Right renal pelvis (tissue), 4 donors: ENCODE measurements around the gene CFAP45. TPM values are rescaled to one million over a fixed set of nuclear protein-coding genes. Genes with fewer than 3 reads are reported as not detected.

Source experiments
- DNase-seq, 4 donors: peaks; one replicate each; pipeline ENCODE4 v3.0.0-alpha.2; 2013; ENCODE audit warnings: low read depth in 4 of 4, low spot score in 3 of 4, missing footprints in 1 of 4
- polyA plus RNA-seq, 4 donors: library from polyadenylated mRNA; unstranded; fragments of 120-200 nt; gene quantifications; one replicate each; pipeline ENCODE4 v1.2.1, GENCODE V29; 2013; ENCODE audit not compliant: insufficient read length in 4 of 4

The CFAP45 gene
- polyA plus RNA-seq, 4 donors, result 2.6 to 3.5 (median 3.3) TPM

DNA sequence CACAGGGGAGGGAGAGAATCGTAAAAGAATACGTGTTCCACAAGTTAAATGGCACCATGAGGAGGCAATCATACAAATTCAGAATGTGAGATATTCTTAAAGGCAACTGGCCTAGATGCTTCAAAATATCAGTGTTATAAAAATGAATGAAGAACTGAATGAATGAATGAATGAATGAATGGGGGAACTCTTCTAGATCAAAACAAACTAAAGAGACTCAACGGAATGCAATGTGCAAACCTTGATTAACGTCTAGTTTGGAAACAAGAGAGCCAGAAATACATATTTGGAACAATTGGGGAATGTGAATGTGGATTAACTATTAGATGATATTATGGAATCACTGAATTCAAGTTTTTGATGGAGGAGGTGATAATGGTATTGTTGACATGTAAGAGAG, 16.8 kb downstream of the CFAP45 start:
- no peak for DNase-seq

DNA sequence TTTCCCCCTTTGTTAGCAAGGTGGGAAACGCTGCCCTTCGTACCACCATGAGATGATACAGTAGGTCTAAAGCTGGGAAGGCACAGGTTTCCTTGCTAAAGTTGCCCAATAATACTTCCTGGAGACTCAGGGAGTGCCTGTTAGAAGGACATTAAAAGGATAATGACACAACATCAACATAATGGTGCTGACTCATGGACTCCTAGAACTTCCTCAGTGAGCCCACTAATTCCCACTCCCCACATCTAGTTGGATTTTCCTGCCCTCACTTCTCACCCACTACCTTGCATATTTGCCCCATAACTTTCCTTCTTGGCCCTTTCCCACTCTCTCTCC, 17.5 kb downstream of the CFAP45 start:
- no peak for DNase-seq

DNA sequence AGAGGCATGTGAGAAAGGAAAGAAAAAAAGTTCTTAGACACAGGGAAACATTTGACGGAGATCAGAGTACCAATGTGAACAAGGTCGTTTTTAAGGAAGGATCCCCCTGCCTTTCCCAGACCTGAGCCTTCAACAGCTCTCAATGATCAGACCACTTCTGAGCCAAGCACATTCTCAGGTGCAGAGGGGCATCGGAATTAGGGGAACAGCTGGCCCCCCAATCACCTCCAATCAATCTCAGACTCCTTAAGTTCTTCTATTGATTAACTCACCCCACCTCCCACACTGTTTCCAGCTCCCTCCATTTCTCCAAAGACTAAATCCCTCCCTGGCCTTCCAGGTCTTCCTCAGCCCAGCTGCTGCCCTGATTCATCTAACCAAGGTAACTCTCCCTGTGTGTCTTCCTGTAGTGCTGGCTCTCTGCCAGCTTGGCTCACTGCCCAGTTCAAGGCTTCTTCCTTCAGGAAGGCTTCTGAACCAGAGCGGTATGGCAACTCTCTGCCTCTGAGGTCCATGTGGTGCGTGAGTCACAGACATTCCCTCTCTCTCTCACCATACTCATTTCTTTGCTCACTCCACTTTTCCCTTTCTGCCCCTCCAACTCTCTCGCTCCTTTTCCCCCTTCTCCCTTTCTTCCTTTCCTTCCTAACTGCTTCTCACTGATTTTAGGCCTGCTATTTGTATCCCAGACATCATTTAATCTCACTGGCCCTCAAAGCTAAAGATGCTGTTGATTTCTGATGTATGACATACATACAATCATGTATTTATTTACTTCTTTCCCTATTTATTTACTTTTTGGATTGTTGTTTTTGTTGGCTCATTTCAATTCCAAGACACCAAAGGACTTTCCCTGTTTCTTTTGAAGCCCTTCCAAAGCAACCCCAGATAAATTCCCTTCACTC, 18.1 kb downstream of the CFAP45 start:
- DNase-seq, result peak in 2 of 4 donors; percentile 63 to 68

DNA sequence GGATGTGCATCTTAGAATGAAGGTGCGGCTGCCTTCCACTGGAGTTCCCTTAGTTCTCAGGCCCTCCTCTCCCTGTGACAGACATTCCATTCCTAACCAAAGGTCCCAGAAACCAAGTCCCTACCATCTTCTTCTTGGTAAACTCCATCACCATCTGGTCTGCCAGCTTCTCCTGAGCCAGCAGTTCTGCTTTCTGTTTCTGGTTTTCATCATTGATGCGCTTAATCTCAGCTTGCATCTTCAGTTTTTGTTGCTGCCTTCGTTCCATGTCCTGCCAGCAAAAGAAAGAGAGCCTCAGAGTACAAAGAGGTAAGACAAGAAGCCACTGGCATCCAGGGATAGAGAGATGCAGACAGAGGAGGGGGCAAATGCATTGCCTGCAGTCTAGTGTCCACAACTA, 19.5 kb downstream of the CFAP45 start:
- DNase-seq, result no peak

DNA sequence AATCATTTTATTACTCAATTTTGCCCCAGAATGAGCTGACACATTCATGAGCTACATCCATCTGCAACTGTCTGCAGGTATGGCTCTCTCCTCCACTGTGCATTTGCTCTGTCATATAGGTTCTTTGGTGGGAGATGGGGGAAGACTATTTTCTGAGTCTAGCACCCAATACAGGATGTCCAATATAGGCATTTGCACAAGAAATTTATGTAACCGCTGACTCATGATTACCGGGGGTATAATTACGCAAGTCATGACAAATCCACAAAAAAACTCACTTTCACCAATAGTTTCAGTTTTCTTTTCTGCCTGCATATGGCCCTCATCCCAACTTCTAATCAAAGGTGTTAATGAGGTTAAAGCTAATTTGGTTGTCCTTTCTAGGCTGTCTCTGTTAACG, 20.0 kb downstream of the CFAP45 start:
- DNase-seq, result no peak

DNA sequence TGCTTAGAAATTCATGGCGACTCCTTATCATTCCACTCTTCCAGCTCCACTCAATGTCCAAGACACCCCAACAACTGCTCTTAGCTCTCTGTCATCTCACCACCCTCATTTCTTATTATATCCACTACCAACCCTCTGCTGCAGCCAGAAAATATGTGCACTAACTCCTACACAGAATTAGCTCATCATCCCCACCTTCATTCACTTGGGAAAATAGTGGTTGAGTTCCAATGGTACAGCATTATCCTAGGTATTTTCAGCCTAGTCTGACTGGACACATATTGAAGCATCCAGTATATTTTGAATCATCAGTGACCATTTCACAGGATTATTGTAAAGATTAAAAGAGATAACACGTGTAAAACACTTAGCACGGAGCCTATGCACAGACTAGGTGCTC, 20.8 kb downstream of the CFAP45 start:
- no peak for DNase-seq

DNA sequence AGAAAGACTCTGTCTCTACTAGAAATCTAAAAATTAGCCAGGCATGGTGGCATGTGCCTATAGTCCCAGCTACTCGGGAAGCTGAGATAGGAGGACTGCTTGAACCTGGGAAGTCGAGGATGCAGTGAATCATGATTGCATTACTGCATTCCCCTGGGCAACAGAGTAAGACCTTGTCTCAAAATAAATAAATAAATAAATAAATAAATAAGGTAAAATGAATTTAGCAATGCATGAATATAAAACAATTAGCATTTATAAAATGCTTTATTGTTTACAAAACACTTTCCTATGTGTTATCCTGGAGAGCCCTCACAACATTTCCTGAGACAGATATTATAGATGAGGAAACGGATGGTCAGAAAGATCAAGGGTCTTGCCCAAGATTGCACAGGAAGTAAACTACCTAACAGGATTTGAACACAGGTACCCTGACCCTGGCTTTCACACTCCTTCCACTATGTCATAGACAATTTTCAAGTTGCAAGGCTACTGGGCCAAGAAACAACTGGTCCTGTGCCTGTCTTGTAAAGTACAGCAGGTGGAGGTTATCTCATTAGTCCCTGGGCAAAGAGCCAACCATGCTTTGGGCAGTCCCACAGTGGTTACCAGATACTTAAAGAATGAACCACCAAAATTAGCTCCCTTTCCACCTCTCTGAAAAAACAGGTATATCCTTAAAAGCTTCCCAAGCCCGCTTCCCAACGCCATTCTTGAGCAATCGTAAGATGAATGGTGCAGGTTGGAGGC, 22.1 kb downstream of the CFAP45 start:
- DNase-seq, result no peak

DNA sequence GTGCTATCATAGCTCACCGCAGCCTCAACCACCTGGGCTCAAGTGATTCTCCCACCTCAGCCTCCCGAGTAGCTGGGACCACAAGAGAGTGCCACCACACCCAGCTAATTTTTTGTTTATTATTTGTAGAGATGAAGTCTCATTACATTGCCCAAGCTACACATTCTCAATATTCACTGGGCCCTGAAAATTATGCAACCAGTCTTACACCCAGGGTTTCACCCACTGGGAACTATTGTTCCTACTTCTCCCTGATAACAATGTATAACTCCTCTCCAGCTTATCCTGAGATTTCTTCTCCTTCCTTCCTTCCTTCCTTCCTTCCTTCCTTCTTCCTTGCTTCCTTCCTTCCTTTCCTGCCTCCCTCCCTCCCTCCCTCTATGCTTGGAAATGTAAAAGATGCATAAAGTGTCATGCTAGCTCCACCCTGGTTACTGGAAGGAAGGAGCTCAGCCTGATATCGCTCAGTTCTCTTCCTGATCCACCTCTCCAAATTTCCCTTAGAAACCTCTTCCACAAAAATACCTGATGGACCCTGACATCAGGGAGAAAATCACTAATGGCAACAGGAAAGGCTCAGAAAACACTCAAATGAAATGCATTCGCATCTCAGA, 26.3 kb downstream of the CFAP45 start:
- DNase-seq, result no peak

DNA sequence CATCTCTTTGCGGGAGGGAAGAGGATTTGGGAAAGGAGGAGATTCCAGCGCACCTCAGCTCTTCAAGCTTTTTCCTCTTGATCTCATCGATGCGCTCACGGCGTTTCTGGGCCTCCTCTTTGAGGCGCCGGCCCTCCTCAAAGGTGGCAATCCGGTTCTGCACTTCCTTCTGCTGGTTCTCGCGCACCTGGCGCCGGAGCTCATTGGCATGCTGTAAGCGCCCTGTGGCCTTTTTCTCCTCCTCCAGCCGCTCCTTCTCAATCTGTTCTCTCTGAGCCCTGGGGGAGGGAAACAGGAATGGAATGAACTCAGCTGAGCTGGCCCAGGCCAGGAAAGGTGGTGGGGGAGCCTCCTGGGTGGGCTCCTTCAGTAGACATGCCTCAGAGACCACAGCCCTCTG, 27.1 kb downstream of the CFAP45 start:
- DNase-seq, result no peak

DNA sequence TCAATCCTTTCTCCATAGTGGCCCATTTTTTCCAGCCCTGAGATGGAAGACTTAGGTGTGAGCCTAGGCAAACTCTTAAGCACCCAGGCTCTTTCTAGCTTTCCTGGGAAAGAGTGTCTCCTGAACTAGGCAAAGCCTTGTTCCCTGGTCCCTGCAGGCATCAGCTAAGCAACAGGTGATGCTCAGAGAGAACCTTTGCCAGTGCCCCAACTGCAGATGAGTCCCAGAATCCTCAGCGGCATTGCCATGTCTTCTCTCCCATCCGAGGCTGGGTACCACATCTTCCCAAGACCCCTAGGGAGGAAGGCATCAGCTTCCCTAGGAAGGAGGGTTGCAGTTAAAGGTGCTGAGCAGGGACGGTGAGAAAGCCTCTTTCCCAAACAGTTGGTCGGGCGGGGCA, 29.3 kb downstream of the CFAP45 start:
- no peak for DNase-seq

DNA sequence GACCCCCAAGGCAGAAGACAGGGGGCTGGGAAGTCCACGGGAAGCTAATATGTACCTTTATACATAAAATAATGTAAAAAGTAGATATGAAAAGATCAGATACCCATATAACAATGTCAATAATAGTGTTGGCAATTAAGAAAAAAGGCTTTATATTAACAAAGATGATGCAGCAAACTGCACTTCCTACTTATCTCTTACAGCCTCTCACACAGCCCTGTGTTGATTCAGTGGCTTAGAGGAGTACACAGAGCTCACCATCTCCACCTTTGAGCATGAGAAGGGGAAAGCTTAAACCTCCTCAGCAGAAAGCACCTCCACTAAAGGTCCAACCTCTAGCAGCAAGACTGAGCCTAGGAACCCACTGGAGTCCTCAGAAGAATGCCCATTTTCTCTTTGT, 30.4 kb downstream of the CFAP45 start:
- no peak for DNase-seq

DNA sequence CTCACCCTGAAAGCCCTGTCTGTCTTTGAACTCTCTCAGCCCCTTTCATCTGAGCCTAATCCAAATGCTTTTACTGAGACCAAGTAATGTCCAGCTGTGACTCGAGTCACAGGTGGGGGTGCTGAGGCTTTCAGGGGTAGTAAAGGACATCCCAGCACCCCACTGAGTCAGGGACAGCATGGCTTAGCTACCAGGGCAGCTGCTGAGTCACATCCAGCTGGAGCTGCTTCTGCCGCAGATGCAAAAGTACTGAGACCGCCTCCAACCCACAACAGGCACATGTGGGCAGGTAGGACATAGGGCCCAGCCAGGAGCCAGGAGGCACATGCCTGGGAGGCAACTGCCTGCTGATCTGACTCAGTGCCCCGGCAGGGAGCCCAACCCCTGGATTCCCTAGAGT, 30.8 kb downstream of the CFAP45 start:
- DNase-seq, result no peak

DNA sequence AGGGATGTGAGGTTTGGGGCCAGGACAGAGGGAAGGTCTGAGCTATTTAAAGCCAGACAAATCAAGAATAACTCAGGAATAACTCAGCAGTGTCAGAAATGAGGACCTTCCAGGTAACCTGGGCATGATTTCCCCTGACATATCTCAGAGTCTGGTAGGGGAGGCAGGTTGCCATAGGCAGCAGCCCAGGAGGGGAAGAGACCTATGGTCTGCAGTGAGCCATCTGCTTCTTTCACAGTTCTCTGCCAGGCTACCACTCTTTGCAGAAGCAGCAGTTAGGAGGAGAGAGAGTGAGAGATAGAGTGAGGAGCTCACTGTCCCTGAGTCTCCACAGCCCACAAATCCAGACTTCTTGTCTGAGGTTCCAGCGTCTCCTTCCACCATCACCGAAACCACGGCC, 31.2 kb downstream of the CFAP45 start:
- DNase-seq, result no peak

DNA sequence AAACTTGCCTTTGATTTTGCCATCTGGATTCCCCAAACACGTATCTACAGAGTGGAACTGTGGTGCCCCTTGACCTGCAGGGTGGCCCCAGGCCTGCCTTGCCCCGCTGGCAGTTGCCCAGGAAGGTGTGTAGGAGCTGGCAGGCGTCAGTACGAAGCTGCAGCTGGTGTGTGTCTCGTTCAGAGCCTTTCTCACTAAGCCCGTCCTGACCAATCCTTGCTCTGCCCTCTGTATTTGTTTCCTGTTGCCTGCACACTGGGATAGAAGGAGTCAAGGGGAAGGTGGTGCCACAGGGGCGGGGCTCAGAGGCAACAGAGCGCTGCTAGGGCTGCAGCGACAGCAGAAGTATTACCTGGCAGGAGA, 32.3 kb downstream of the CFAP45 start:
- peak; percentile 49 to 75 (median 61) for DNase-seq

DNA sequence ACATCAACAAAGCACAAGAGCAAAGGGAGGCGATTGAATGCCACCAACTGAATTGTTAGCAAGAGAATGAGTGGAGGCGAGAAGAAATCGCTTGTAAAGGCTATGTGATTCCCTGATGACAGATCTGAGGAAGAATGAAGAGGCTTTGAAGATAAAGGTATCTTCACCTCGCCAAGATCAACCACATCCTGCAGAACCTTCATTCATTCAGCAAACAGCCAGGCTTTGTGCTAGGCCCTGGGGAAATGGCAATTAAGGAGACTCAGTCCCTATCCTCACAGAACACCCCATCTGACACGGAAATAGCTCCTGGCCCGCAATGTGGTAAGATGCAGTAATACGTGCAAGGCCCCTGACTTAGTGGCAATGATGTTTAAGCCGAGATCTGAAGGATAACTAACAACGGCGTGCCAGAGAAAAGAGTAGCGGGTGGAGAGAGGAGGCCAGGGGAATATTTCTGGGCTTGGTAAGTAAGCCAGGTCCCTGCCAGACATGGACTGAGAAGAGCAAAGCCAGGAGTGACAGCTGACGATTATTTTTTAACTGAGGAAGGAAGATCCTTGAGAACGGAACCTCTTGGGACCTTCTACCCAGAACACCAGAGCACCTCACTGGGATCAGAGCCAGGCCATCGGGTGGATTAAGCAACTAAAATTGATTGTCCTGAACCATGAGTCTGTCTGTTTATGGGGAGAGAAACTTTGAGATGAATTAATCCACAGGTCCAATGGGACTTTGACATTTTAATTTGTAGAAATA, 32.9 kb downstream of the CFAP45 start:
- DNase-seq, result no peak

DNA sequence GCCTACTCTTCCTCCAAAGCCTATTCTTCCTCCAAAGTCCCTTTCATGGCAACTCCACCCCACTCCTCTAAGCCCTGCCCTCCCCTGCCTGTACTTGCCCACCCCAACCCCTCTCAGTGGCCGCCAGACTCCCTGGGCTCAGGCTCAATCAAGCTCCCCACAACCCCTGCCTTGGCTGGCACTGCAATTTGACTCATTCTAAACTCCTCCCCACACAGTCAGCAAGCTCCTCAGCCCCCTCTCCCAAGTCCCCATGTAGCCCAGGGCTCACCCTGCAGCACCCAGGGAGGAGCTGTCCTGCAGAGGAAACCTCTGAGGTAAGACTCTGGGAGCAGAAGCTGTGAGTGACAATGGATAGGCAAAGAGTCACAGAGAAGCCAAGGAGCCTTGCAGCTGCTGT, 33.9 kb downstream of the CFAP45 start:
- no peak for DNase-seq

DNA sequence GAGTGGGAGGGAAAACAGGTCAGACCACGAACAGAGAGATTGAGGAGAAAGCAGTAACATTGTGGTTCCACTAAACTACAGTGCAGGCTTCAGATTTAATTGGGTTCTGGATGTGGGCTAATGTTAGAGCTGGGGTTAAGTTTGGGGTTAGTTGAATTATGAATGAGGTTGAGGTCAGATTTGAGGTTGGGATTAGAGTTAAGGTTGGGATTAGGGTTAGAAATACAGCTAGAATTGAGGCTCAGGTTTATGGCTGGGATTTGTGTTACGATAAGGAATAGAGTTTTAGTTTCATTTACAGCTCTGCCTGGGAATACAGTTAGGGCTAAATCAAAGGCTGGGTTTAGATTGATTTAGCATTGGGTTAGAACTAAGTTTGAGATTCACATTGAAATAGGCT, 35.7 kb downstream of the CFAP45 start:
- DNase-seq, result no peak

DNA sequence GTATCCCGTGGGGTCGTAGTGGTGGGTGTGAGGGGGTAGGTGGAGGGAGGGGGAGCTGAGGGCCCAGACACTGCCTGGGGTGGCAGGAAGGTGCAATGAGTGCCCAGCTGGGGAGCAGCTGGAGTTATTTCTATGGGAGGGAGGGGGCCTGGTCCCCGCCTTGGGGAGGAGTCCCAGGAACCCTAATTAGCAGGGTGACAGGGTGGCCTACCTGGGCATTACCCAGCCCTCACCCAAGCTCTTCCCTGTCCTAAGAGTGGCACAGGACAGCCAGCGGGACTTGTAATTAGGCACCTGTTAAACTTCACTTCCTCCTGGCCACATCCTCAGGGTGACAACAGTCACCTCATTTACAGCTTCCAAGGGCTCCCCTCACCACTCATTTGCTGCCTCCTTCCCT, 37.4 kb downstream of the CFAP45 start, which contains the start of gene VSIG8:
TSS of gene VSIG8 (minus strand) at position 101 of the 400 bp plus-strand sequence. CDS start 136 bp downstream, outside the sequence.
- no peak for DNase-seq

DNA sequence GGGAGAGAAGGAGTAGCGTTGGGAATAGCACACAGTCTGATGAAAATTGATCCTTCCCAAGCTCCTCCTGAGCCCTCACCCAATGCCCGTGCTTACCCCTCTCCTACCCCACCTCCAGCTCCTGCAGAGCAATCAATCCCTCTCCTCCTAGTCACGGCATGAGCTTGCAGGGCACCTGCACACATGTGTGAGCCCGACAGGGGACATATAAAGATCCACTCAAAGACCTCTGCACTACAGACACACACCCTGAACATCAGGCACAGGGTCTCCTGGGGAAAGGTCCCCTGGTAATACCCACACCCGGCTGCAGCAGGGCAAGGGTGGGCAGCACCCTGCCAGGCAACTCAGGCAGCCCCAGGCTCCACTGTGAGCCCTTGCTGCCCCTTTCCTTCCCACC, 37.9 kb downstream of the CFAP45 start:
- no peak for DNase-seq

DNA sequence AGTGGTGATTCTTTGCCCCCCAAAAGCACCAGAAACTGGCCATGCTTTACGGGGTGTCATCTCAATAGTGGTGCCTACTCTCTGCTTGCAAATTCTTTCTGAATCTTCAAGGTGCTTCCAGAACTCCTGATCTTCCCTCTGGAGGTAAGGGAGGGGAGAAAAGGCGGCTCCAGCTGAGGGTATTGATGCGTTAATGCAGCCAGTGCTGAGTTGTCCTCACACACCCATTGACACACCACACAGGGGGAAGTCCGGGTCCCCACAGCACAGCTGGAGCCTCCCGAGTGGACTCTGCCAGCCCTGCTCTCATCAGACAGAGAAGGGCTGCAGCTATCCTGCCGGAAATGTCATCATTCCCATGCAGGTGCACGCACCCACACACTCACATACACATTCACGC, 38.7 kb downstream of the CFAP45 start:
- DNase-seq, result no peak

DNA sequence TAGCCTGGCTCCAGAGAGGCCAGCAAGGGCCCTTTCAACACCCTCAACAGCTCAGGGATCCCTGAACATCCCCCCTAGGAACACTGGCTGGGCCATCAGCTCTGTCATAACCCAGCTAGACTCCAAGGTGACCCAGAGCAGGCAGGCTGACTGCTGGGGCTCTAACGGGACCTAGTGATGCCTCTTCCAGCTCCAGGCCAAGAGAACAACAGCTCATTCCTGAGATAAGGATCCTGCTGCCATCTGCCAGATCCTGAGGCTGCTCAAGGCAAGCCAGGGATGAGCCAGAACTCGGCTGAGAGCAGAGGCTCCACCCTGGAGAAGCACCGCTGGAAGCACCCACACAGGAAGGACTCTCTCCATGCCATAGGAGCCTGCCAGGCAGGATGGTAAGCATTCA, 39.5 kb downstream of the CFAP45 start:
- no peak for DNase-seq
